Measurements from ENCODE around the gene CHIT1. TPM values are rescaled to one million over a fixed set of nuclear protein-coding genes. Genes with fewer than 3 reads are reported as not detected.

Gene CHIT1
- total and polyA plus RNA-seq, 9 of the 15 experiments (the other 6 are each of a cell fraction or from before 2014, with no cell fraction given), result not detected

DNA sequence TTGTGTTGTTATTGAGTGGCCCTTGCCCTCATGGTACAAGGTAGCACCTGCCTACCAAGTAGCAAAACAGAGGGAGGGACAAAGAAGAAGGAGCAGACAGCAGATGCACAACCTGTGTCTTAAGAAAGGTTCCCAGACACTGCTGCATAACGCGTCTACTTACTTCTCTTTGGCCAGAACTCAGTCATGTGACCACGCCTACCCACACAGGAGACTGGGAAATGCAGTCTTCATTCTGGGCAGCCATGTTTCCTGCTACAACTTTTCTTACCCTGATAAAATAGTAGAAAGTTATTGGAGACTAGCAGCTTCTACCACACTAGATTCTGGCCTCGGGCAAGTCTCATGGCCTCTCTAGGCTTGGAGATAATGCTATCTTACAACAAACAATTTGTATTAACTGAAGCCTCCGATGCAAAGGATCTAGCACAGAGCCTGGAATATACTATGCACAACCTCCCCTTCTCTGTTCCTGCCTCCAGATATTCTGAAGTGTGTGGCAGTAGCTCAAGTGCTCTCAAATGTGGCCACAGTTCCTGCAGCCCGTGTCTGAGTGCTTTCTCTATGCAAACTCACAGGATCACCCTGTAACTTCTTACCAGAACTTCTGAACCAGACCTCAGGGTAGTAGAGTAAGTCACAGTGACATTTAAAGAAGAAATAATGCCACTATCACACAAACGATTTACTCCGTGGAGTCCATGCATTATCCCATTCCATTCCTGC lies 41.7 kb upstream of the CHIT1 start (continued):
- TF ChIP-seq STAT5B (CRISPR knock-in tag; IDR thresholded peaks at IDR 0.05), result no peak
- no peak for TF ChIP-seq RFX7 (CRISPR knock-in tag; IDR thresholded peaks at IDR 0.05)
- no peak for TF ChIP-seq MXD1 (CRISPR knock-in tag; IDR thresholded peaks at IDR 0.05; ENCODE audit: borderline replicate concordance, poor library complexity, severe bottlenecking)
- no peak for TF ChIP-seq ZNF583 (CRISPR knock-in tag; IDR thresholded peaks at IDR 0.05)
- no peak for TF ChIP-seq GABPB1 (CRISPR knock-in tag; IDR thresholded peaks at IDR 0.05)
- TF ChIP-seq TCF7 (IDR thresholded peaks at IDR 0.05; ENCODE audit: borderline replicate concordance), result no peak
- TF ChIP-seq SREBF1 (IDR thresholded peaks at IDR 0.05; ENCODE audit: borderline replicate concordance, low read depth, low read length), result 0 out of 2 replicates have a peak, but pooled peaks have one; percentile 26
- TF ChIP-seq ZBTB33 (CRISPR knock-in tag; IDR thresholded peaks at IDR 0.05), result no peak
- no peak for TF ChIP-seq HDAC3 (IDR thresholded peaks at IDR 0.05; ENCODE audit: borderline replicate concordance, partially characterized antibody)
- TF ChIP-seq TGIF2 (CRISPR knock-in tag; IDR thresholded peaks at IDR 0.05), result no peak
- TF ChIP-seq MAFK (IDR thresholded peaks at IDR 0.05; ENCODE audit: low read length), result no peak
- TF ChIP-seq EZH2 (IDR thresholded peaks at IDR 0.05; ENCODE audit: borderline replicate concordance, low read depth, low read length), result no peak
- no peak for TF ChIP-seq CHD2 (IDR thresholded peaks at IDR 0.05; ENCODE audit: low read depth, low read length)
- TF ChIP-seq, protein P1, sequence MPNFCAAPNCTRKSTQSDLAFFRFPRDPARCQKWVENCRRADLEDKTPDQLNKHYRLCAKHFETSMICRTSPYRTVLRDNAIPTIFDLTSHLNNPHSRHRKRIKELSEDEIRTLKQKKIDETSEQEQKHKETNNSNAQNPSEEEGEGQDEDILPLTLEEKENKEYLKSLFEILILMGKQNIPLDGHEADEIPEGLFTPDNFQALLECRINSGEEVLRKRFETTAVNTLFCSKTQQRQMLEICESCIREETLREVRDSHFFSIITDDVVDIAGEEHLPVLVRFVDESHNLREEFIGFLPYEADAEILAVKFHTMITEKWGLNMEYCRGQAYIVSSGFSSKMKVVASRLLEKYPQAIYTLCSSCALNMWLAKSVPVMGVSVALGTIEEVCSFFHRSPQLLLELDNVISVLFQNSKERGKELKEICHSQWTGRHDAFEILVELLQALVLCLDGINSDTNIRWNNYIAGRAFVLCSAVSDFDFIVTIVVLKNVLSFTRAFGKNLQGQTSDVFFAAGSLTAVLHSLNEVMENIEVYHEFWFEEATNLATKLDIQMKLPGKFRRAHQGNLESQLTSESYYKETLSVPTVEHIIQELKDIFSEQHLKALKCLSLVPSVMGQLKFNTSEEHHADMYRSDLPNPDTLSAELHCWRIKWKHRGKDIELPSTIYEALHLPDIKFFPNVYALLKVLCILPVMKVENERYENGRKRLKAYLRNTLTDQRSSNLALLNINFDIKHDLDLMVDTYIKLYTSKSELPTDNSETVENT (CRISPR knock-in tag; IDR thresholded peaks at IDR 0.05), result no peak
- TF ChIP-seq NFATC3 (IDR thresholded peaks at IDR 0.05), result no peak
- TF ChIP-seq RUNX1 (IDR thresholded peaks at IDR 0.05; ENCODE audit: low read depth), result no peak
- TF ChIP-seq ZNF280A (IDR thresholded peaks at IDR 0.05; ENCODE audit: low read depth, partially characterized antibody), result no peak
- TF ChIP-seq YY1 (IDR thresholded peaks at IDR 0.05; ENCODE audit: borderline replicate concordance in 1 of 3, control insufficient read depth in 1 of 3, extremely low read depth in 1 of 3, insufficient read depth in 3 of 3, insufficient read length in 1 of 3, insufficient replicate concordance in 2 of 3, low read depth in 1 of 3, low read length in 2 of 3), result peak; percentile 55 to 96 (median 92)
